Neutrophil (primary cell): ENCODE measurements around the gene DPM2.
A peak's percentile ranks its signal among the peaks of the same experiment; 100 is the strongest.

Experiments used
- H3K27ac ChIP-seq: fragments of 200-600 bp; sonication (generic); 2 replicates; pipeline ENCODE4 v1.5.1; 2016; ENCODE audit warnings: mild to moderate bottlenecking, moderate library complexity
- H3K27me3 ChIP-seq: fragments of 200-600 bp; sonication (generic); 2 replicates; pipeline ENCODE4 v1.6.0; 2016; ENCODE audit warnings: mild to moderate bottlenecking
- H3K36me3 ChIP-seq: fragments of 200-600 bp; sonication (generic); 2 replicates; pipeline ENCODE4 v1.5.1; 2017
- H3K4me1 ChIP-seq, 2 experiments: fragments of 200-600 bp in 1 of 2; sonication (generic) in 1 of 2; 1 replicate in 1 of 2; 2 replicates in 1 of 2; pipeline versions ENCODE4 v1.5.1 to v1.6.1; 2013 to 2016; ENCODE audit warnings: low read depth in 1 of 2, low read length in 1 of 2, mild to moderate bottlenecking in 1 of 2, moderate library complexity in 1 of 2; ENCODE audit not compliant: control insufficient read depth in 1 of 2, insufficient read depth in 1 of 2
- H3K4me3 ChIP-seq, 2 experiments: fragments of 200-600 bp in 1 of 2; sonication (generic) in 1 of 2; 1 replicate in 1 of 2; 2 replicates in 1 of 2; pipeline ENCODE4 v1.5.1; 2013 to 2016; ENCODE audit warnings: low read depth in 1 of 2, low read length in 1 of 2, mild to moderate bottlenecking in 1 of 2, moderate library complexity in 1 of 2
- H3K9me3 ChIP-seq: fragments of 200-600 bp; sonication (generic); 2 replicates; pipeline ENCODE4 v1.5.1; 2016
- CTCF ChIP-seq: fragments of 200-600 bp; sonication (generic); IDR thresholded peaks from 2 replicates; pipeline ENCODE4 v1.5.1; 2016; ENCODE audit warnings: antibody characterized with exemption

DPM2 gene

GRCh38 chr9:127929625-127929979 lies 8.1 kb downstream of the DPM2 start:
- no peak for TF ChIP-seq CTCF
- H3K27ac ChIP-seq, result no peak overlapping the region
- H3K36me3 ChIP-seq, result no peaks in the 10 kb centered on the region
- no peaks in the 10 kb centered on the region for H3K9me3 ChIP-seq
- peaks cover 75% of the 10 kb centered on the region for H3K27me3 ChIP-seq
- no peak overlapping the region for H3K4me3 ChIP-seq
- peaks cover 19 to 28% of the 10 kb centered on the region in 2 experiments for H3K4me1 ChIP-seq

GRCh38 chr9:127928676-127929624 lies 8.7 kb downstream of the DPM2 start:
- TF ChIP-seq CTCF, result no peak
- Histone ChIP-seq H3K4me3 (no peak overlapping the region), H3K27me3 (peaks cover 82% of the 10 kb centered on the region), H3K9me3 (no peaks in the 10 kb centered on the region), H3K36me3 (no peaks in the 10 kb centered on the region), H3K4me1 (peaks cover 19 to 28% of the 10 kb centered on the region in 2 experiments), H3K27ac (no peak overlapping the region)

GRCh38 chr9:127927988-127928675 lies 9.5 kb downstream of the DPM2 start:
- H3K36me3 ChIP-seq, result no peaks in the 10 kb centered on the region
- H3K27ac ChIP-seq, result no peak overlapping the region
- peaks cover 90% of the 10 kb centered on the region for H3K27me3 ChIP-seq
- no peaks in the 10 kb centered on the region for H3K9me3 ChIP-seq
- peaks cover 19 to 28% of the 10 kb centered on the region in 2 experiments for H3K4me1 ChIP-seq
- TF ChIP-seq CTCF, result no peak
- H3K4me3 ChIP-seq, result peak overlapping the region in 1 of 2 experiments; percentile 34

- Histone ChIP-seq H3K27me3 (peaks cover 96% of the 10 kb centered on the region), H3K4me3 (peak overlapping the region in 1 of 2 experiments; percentile 34), H3K27ac (no peak overlapping the region), H3K4me1 (peaks cover 19 to 28% of the 10 kb centered on the region in 2 experiments), H3K36me3 (no peaks in the 10 kb centered on the region), H3K9me3 (no peaks in the 10 kb centered on the region)
- no peak for TF ChIP-seq CTCF
Observed at GRCh38 chr9:127927201-127927987, 10.3 kb downstream of the DPM2 start.

- Histone ChIP-seq H3K9me3 (no peaks in the 10 kb centered on the region), H3K4me3 (peak overlapping the region in 1 of 2 experiments; percentile 34), H3K27me3 (peaks cover 99% of the 10 kb centered on the region), H3K36me3 (no peaks in the 10 kb centered on the region), H3K27ac (no peak overlapping the region), H3K4me1 (peaks cover 22 to 31% of the 10 kb centered on the region in 2 experiments)
- no peak for TF ChIP-seq CTCF
Observed at GRCh38 chr9:127926906-127927200, 10.8 kb downstream of the DPM2 start.
